ENCODE measurements around the gene MICALL2.

DNA sequence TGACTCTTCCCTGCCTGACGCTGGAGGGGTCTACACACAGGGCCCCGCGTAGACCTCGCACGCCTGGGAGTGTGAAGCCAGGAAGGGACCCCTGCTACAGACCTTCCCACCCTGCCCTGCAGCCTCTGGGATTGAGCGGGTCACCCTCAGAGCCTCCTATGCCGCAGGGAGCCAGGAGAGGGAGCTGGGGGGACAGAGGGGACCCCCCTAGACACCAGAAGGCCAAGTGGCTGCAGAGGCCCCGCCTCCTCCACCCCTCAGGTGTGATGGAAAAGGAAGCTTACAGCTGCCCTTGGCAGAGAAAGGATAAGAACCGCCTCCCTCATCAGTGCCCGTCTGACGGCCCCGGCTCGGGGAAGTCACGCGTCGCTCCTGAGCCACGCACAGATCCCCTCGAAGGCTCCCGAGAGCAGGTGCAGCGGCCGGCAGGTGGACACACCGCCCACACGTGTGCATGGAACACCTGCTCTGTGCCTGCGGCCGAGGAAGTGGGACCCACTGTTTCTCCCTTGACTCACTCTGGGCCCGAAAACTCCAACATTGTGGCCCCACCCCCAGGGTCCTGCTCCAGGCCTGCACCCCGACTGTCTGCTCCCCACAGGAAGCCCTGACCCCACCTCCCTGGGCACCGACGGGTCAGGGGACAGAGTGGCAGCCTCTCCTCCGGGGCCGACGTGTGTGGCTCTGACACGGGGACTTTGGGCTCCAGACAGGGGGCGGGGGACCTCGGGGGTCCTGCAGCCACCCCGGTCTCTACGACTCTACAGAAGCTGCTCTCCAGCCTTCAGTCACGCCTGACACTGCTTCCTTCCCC lies 73.3 kb downstream of the MICALL2 start:
- TF ChIP-seq CTCF (IDR thresholded peaks at IDR 0.05) (no peak), POLR2A (IDR thresholded peaks at IDR 0.05) (no peak)

Data from right lobe of liver (tissue), 4 donors.